GM19395 (cell line): ENCODE results near the gene LAGE3.
"Not testable (repeated sequence)": the region's sequence is repeated elsewhere in the genome, so short reads cannot be mapped to it uniquely, and the experiment has no call there.

ENCODE experiments used
- ATAC-seq: cut with Tn5 transposase; IDR thresholded peaks from one replicate; pipeline ENCODE4 v1.9.1; 2021; ENCODE audit warnings: mild to moderate bottlenecking, moderate library complexity; ENCODE audit not compliant: unreplicated experiment

Gene LAGE3

GRCh38 chrX:154502989-154503388, 23.9 kb upstream of the LAGE3 start:
- ATAC-seq, result no peak

DNA sequence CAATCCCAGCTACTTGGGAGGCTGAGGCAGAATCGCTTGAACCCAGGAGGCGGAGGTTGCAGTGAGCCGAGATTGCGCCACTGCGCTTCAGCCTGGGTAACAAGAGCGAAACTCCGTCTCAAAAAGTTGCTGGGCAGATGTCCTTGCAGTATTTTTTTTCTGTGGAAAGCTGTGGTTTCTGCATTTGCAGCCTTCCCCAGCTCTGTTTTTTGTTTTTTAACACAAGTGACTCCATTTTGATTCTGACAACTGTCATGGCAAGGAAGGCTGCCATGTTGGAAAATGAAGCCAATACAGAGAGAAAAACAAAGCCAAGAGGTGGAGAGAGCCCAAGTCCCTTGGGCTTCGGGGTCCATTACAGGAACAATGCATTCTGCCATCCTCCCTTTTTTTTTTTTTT, 23.0 kb upstream of the LAGE3 start:
- ATAC-seq, result no peak

GRCh38 chrX:154501423-154501822, 22.3 kb upstream of the LAGE3 start:
- ATAC-seq, result not testable (repeated sequence)

DNA sequence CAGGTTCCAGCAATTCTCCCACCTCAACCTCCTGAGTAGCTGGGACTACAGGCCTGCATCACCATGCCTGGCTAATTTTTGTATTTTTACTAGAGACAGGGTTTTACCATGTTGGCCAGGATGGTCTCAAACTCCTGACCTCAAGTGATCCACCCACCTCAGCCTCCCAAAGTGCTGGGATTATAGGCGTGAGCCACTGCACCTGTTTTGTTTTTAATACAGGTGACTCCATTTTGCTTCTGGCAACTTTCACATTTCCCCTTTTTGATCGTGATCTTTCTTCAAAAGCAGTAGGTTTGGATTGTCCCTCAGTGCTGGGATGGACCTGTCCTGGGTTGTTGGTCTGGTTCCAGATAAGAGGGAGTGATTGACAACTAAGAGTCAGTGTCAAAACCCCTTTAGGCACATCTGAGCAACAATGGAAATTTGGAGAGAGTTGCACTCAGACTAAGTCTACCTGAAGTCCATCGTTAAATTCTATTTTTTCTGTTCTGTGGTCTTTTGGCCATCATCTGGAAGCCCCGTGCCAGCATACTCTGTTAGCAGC, 17.6 kb upstream of the LAGE3 start:
- ATAC-seq, result not testable (repeated sequence)

GRCh38 chrX:154495472-154495922, 16.4 kb upstream of the LAGE3 start:
- no peak for ATAC-seq

- no peak for ATAC-seq
These were observed 15.6 kb upstream of the LAGE3 start for GRCh38 chrX:154494715-154495114.

- ATAC-seq, result peak; percentile 72
These were observed 11.5 kb upstream of the LAGE3 start, which contains the start of gene SLC10A3 for GRCh38 chrX:154490414-154491083. SLC10A3 (minus strand) TSS chrX:154490629; CDS start chrX:154488940, 1,689 bp downstream.

DNA sequence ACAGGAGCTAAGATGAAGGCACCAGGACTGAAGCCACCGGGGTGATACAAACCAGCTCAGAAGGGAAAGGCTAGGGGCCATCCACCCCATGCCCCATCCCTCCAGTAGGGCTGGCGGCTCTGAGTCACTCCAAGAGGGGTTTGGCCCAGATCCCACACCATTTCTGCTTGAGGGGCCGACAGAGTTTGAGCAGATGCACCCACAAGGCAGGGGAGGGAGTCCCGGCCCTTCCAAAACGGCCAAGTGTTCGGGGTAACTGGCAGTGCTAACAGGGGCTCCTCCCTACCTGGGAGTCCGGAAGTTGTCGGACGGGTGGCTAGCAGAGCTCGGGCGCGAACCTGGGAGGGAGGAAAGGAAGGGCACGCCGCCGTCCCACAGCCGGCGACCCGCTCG, 10.9 kb upstream of the LAGE3 start:
- ATAC-seq, result peak; percentile 23

- no peak for ATAC-seq
These were observed 10.1 kb upstream of the LAGE3 start for GRCh38 chrX:154489182-154489581.

- no peak for ATAC-seq
These were observed 9.4 kb upstream of the LAGE3 start for GRCh38 chrX:154488336-154489075.

DNA sequence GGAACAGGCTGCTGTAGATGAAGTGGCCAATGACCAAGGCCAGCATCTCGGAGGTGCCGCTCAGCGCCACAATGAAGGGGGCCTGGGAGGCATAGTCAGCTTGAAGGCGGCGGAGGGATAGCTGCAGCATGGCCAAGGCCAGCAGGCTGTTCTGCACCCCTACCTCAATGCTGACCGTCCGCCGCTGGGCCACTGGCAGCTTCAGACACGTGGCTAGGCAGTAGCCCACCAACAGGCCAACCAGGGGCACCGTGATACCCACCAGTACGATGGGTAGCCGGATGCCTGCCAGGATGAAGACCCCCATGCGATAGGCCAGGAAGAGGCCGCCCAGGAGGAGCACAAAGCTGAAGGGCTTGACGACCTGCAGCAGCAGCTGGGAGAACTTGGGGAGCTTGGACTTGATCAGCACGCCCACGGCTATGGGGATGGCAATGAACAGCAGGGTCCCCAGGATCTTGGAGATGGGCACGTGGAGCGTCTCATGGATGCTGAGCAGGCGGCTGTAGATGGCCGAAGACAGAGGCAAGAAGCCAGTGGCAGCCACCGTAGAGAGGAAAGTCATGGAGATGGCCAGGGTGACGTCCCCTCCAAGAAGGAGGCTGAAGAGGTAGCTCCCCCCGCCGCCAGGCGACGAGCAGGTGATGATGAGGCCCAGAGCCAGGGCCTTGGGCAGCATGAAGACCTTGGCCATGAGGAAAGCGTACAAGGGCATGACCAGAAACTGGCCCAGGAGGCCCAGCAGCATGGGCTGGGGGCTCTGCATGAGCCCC, 8.6 kb upstream of the LAGE3 start:
- ATAC-seq, result no peak

DNA sequence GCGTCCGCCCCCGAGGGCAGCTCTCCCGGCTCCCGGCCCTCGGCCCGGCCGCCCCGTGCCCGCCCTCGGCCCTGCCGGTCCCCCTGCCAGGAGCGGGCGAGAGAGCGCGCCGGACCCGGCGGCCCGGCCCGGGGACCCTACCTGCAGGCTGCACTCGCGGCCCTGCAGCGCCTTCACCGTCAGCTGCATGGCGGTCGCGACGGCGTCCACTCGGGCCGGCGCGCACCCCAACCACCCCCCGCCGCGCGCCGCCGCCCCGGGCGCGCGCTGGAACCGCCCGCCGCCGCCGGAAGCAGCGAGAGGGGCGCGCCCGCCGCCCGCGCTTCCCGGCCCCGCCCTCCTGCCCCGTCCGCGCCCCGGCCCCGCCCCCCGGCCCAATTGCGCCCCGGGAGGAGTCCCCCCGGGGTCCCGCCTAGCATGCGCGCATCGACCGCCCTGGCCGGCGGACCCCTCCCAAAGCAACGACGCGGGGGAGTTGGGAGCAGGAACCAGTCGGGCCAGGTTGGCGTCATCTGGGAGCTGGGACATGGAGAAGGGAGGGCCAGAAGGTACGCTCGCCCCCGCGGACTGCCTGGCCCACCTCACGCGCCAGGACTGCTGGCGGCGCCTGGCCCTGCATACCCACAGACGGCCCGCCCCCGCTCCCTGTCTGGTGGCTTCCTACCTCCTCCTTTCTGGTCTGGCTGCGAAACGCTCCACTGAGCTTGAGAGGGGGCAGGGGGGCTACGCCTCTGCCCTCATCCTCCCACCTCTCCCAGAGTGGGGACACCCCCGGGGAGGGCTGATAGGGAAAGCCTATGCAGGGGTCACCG, 7.5 kb upstream of the LAGE3 start, which contains the start of gene UBL4A:
Gene UBL4A (minus strand): TSS at position 220 of the 812 bp plus-strand sequence. CDS start 31 bp downstream, at position 189.
- ATAC-seq, result peak; percentile 29

GRCh38 chrX:154486052-154486395, 6.9 kb upstream of the LAGE3 start:
- ATAC-seq, result no peak

- ATAC-seq, result no peak
These were observed 6.3 kb upstream of the LAGE3 start for GRCh38 chrX:154485150-154486051.

DNA sequence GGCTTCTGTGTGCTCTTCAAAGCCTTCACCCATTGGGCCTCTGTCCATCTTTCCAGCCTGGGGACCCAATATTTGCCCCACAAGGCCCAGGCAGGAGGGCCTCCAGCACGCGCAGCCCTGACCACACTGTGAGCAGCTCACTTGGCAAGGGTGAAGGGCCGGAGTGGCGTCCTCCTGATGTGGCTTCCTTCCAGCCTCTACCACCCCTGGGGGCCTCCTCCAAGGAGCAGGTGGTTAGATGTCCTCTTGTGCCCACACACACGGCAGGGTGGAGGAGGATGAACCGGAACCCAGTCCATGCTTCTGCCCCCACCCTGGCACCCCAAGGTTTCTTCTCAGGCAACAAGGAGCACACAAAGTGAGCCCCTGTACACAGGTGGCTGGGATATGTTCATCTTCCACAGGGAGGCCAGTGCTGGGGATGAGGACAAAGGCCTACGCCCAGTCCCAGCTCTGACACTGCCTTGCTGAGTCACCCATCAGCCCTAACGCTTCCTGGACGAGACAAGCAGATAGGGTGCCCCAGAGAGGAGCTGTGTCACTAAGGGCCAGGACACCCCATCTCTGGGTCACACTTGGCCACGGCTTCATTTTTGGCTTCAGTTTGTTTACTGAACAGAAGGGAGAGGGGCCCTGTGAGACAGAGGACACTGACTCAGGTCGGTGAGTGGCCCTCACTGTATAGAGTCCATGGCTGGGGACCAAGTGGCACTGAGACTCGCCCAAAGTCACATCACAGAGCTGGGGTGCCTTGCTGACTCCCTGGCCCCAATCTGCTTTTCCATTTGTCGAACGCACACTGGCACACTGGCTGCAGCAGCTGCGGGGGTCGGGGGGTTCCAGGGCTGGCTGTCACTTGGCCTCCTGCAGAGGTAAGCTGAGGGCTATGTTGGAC, 5.4 kb upstream of the LAGE3 start:
- ATAC-seq, result no peak

DNA sequence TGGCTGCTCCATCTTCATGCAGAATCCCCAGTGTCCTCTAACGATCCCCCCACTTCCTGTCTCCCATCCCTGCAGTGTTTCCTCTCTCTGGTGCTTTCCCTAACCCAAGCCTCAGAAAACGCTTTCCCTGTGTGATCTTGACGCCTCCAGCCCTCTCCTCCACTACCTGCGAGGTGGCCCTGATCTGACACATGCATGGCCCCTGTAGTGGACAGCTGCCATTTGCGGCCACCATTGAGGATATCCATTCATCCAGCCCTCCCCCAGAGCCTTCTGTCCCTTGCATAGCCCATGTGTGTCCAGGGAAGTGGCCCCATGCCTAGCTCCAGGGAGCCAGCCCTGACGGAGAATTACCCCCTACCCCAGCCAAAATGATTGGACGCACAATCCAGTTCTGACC, 4.2 kb upstream of the LAGE3 start:
- no peak for ATAC-seq

GRCh38 chrX:154482786-154483185, 3.7 kb upstream of the LAGE3 start:
- no peak for ATAC-seq

DNA sequence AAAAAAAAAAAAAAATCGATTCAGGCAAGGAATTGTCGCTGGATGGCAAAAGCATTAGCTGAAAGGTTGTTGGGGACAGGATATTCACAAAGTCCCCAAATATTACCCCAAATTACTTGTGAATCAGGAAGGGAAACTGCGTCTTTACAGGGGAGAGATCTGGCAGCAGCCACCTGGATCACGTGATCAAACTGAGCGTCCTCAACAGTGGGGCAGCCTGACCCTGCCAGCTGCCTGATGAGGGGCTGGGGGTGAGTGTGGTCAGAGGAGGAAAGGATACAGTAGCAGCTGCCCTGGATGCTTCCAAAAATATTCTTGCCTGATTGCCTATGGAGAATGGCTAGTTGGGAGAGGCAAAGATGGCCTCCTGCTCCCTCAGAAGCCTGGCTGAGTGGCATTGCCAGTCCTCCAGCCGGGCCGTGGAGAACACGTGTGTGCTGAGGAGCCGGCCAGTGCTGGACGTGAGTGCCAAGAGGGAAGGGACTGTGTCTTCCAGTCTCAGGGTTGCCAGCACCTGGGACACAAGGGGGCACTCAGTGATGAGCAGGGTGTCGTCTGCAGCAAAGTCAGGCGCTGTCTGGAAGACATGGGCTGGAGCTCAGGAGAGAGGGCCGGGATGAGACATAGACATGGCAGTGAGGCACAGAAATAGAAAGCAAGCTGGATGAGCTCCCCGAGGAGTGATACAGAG, 3.0 kb upstream of the LAGE3 start:
- no peak for ATAC-seq
